HG03469 (cell line): ENCODE measurements around the gene RPL27A.

Source experiments
- ATAC-seq: cut with Tn5 transposase; IDR thresholded peaks from one replicate; pipeline ENCODE4 v1.9.1; 2021; ENCODE audit warnings: mild to moderate bottlenecking, moderate library complexity, moderate number of reproducible peaks; ENCODE audit not compliant: unreplicated experiment

RPL27A gene

GRCh38 chr11:8698917-8699441 is 16.4 kb downstream of the RPL27A start:
- no peak for ATAC-seq

GRCh38 chr11:8699903-8700302 is 17.3 kb downstream of the RPL27A start:
- no peak for ATAC-seq

- ATAC-seq, result no peak
Measured at GRCh38 chr11:8701891-8702597, 19.5 kb downstream of the RPL27A start.

GRCh38 chr11:8702598-8702915 is 20.0 kb downstream of the RPL27A start:
- ATAC-seq, result no peak

GRCh38 chr11:8704136-8704535 is 21.5 kb downstream of the RPL27A start:
- no peak for ATAC-seq

- ATAC-seq, result no peak
Measured at GRCh38 chr11:8705146-8705545, 22.6 kb downstream of the RPL27A start.

GRCh38 chr11:8706673-8707432 is 24.3 kb downstream of the RPL27A start:
- no peak for ATAC-seq

- no peak for ATAC-seq
Measured at GRCh38 chr11:8707541-8708191, 25.1 kb downstream of the RPL27A start.

- ATAC-seq, result no peak
Measured at GRCh38 chr11:8709002-8709672, 26.5 kb downstream of the RPL27A start.

GRCh38 chr11:8709777-8710176 is 27.2 kb downstream of the RPL27A start:
- no peak for ATAC-seq

- ATAC-seq, result no peak
Measured at GRCh38 chr11:8711895-8712442, 29.4 kb downstream of the RPL27A start.

- ATAC-seq, result no peak
Measured at GRCh38 chr11:8712506-8712905, 29.9 kb downstream of the RPL27A start.

GRCh38 chr11:8713760-8714454 is 31.3 kb downstream of the RPL27A start:
- no peak for ATAC-seq

GRCh38 chr11:8714622-8715225 is 32.1 kb downstream of the RPL27A start:
- ATAC-seq, result no peak

GRCh38 chr11:8715501-8715900 is 32.9 kb downstream of the RPL27A start:
- ATAC-seq, result no peak

GRCh38 chr11:8717544-8717875 is 34.9 kb downstream of the RPL27A start:
- ATAC-seq, result no peak

GRCh38 chr11:8717876-8718753 is 35.5 kb downstream of the RPL27A start:
- no peak for ATAC-seq

GRCh38 chr11:8719211-8719649 is 36.6 kb downstream of the RPL27A start:
- ATAC-seq, result no peak

GRCh38 chr11:8719721-8720120 is 37.1 kb downstream of the RPL27A start:
- ATAC-seq, result no peak
